Ovary (tissue), 9 donors: Measurements from ENCODE around the gene ZNF383. TPM values are rescaled to one million over a fixed set of nuclear protein-coding genes. Genes with fewer than 3 reads are reported as not detected.
A peak's percentile ranks its signal among the peaks of the same experiment; 100 is the strongest.
"Not testable (repeated sequence)": the region's sequence is repeated elsewhere in the genome, so short reads cannot be mapped to it uniquely, and the experiment has no call there.

Experiments used
- DNase-seq, 5 donors: peaks; one replicate each; pipeline ENCODE4 v3.0.0-alpha.2; 2019 to 2020
- H3K27ac ChIP-seq, 2 donors: fragments of 200-600 bp; one replicate each; pipeline versions ENCODE4 v1.5.1 to v1.8.0; 2019 to 2022
- H3K27me3 ChIP-seq: fragments of 200-600 bp; one replicate; pipeline ENCODE4 v1.8.0; 2022
- H3K36me3 ChIP-seq: fragments of 200-600 bp; sonication (generic); one replicate; pipeline ENCODE4 v1.5.1; 2019
- H3K4me1 ChIP-seq: one replicate; pipeline ENCODE4 v1.8.1; 2013; ENCODE audit warnings: mild to moderate bottlenecking, moderate library complexity; ENCODE audit not compliant: insufficient read depth
- H3K4me3 ChIP-seq: fragments of 200-600 bp; sonication (generic); one replicate; pipeline ENCODE4 v1.5.1; 2017
- H3K9me3 ChIP-seq, 2 donors: fragments of 200-600 bp in 1 of 2; sonication (generic) in 1 of 2; one replicate each; pipeline versions ENCODE4 v1.5.1 to v1.8.1; 2013 to 2019; ENCODE audit warnings: mild to moderate bottlenecking in 1 of 2, moderate library complexity in 1 of 2
- WGBS, 3 donors: extraction: QIAGEN DNeasy Blood & Tissue Kit in 1 of 3; methylation state at CpG; one replicate each; pipeline versions ENCODE4 v1.1.5 to v1.1.7; 2013 to 2017; 5-methylcytosine and 5-hydroxymethylcytosine counted together
- intact Hi-C, 4 donors: fragments of 100-400 bp; cut with DNase I; formaldehyde crosslinking; loops; one replicate each; pipeline versions ENCODE4 v1.11.0 to v1.15.1; 2022 to 2023
- polyA plus RNA-seq, 2 donors: library from polyadenylated mRNA; stranded (reverse); fragments of 200-250 nt in 1 of 2; fragments of 350-450 nt in 1 of 2; fragmentation: Illumina TruSeq in 1 of 2; extraction: RNeasy Lipid Tissue Mini Kit (QIAGEN cat#74804) in 1 of 2; gene quantifications; one replicate each; pipeline ENCODE4 v1.2.3, GENCODE V29; 2013 to 2014
- total RNA-seq, 7 donors: library from RNA; depleted of rRNA in 2 of 7; stranded (reverse); fragments of >200 nt in 2 of 7; fragmentation: NEBNext Ultra II Directional in 3 of 7; extraction: Animal tissue kit (Norgen Biotek cat#: 25700) in 3 of 7; gene quantifications; one replicate each; pipeline versions ENCODE4 v1.1.0 to v1.2.4, GENCODE V29; 2016 to 2023
- donor health status: DM: no; HTN: no; CAD: no; lungs with moderate emphysema.
- donor health status: DM: no; HTN: no; CAD: no.
- donor health status: Bipolar disorder and iron deficiency.
- donor health status: DM: yes; HTN: yes; CAD: no.
- donor health status: DM: no; HTN: no; CAD: no.
- donor health status: DM: yes; HTN: yes; CAD: no.

Gene ZNF383
- total and polyA plus RNA-seq, 9 donors: 7.1 to 18.2 (median 12.5) TPM

- peak in 2 of 5 donors; percentile 53 to 62 for DNase-seq
- H3K4me3 ChIP-seq, H3K27me3 ChIP-seq, H3K36me3 ChIP-seq, H3K9me3 ChIP-seq, H3K27ac ChIP-seq, H3K4me1 ChIP-seq, intact Hi-C loops: not testable (repeated sequence)
- WGBS, 3 donors: 94 to 96% (median 95%) methylated on average over 44 to 60 of the region's 63 CpGs
Observed at GRCh38 chr19:37292998-37293939, 75.3 kb downstream of the ZNF383 start.

- WGBS, 3 donors: 97 to 100% (median 98%) methylated on average over 8 to 19 of the region's 39 CpGs
- H3K9me3 ChIP-seq, DNase-seq: not testable (repeated sequence)
Observed at GRCh38 chr19:37294246-37294645, 76.2 kb downstream of the ZNF383 start.

More at GRCh38 chr19:37294246-37294645, 76.2 kb downstream of the ZNF383 start:
- H3K27ac ChIP-seq, intact Hi-C loops, H3K4me1 ChIP-seq, H3K36me3 ChIP-seq, H3K4me3 ChIP-seq, H3K27me3 ChIP-seq: not testable (repeated sequence)

Other genes starting within 250 kb of the ZNF383 start
- gene ZNF420, start 139.8 kb upstream of the ZNF383 start, total RNA-seq: 10 to 100 TPM in 6 of 7 donors, 1 to 10 TPM in 1; 5.9 to 26.6 (median 16.3) TPM
- 1 to 10 TPM; 8.2 TPM for gene ZNF420, start 139.8 kb upstream of the ZNF383 start, polyA plus RNA-seq
- 10 to 100 TPM in 5 of 7 donors, 1 to 10 TPM in 2; 8.3 to 17.2 (median 12.8) TPM for gene ZNF585A, start 45.5 kb upstream of the ZNF383 start, total RNA-seq
- gene ZNF585A, start 45.5 kb upstream of the ZNF383 start, polyA plus RNA-seq: 10 to 100 TPM; 10.9 to 12.6 TPM
- 10 to 100 TPM in 6 of 7 donors, 1 to 10 TPM in 1; 8.1 to 28.8 (median 19.8) TPM for gene ZNF585B, start 7.7 kb upstream of the ZNF383 start, total RNA-seq
- 10 to 100 TPM in 1 of 2 donors, 1 to 10 TPM in 1; 9.9 to 10.1 TPM for gene ZNF585B, start 7.7 kb upstream of the ZNF383 start, polyA plus RNA-seq
- 10 to 100 TPM in 1 of 7 donors, 1 to 10 TPM in 6; 6.1 to 11.5 (median 7.6) TPM for gene ZNF527, start 152.9 kb downstream of the ZNF383 start, total RNA-seq
- 1 to 10 TPM; 4.8 to 6.1 TPM for gene ZNF527, start 152.9 kb downstream of the ZNF383 start, polyA plus RNA-seq
- gene ZNF569, start 249.2 kb downstream of the ZNF383 start, total RNA-seq: 10 to 100 TPM in 1 of 7 donors, 1 to 10 TPM in 6; 7.1 to 11.0 (median 9.0) TPM
- gene ZNF569, start 249.2 kb downstream of the ZNF383 start, polyA plus RNA-seq: 1 to 10 TPM; 3.9 to 5.7 TPM